Tongue (tissue), 2 donors: ENCODE results near the gene VWDE. TPM values are rescaled to one million over a fixed set of nuclear protein-coding genes. Genes with fewer than 3 reads are reported as not detected.
"Not testable (repeated sequence)": the region's sequence is repeated elsewhere in the genome, so short reads cannot be mapped to it uniquely, and the experiment has no call there.

Experiments
- DNase-seq: peaks from one replicate; pipeline ENCODE4 v3.0.0-alpha.2; 2015
- total RNA-seq: library from RNA; depleted of rRNA; stranded (reverse); fragments of >200 nt; gene quantifications from one replicate; pipeline ENCODE4 v1.2.3, GENCODE V29; 2014

VWDE gene
- total RNA-seq, result 3.1 TPM

- peak; percentile 65 for DNase-seq
These were observed at the start of gene VWDE for GRCh38 chr7:12403287-12404181. Gene VWDE (minus strand): TSS chr7:12403865. CDS start chr7:12403716, 149 bp downstream.

- DNase-seq, result not testable (repeated sequence)
These were observed 49.5 kb upstream of the VWDE start for GRCh38 chr7:12453136-12453535.

GRCh38 chr7:12450615-12451014 is 47.0 kb upstream of the VWDE start:
- no peak for DNase-seq

GRCh38 chr7:12444785-12445184 is 41.1 kb upstream of the VWDE start:
- no peak for DNase-seq

- DNase-seq, result no peak
These were observed 36.6 kb upstream of the VWDE start for GRCh38 chr7:12440229-12440628.

- peak; percentile 65 for DNase-seq
These were observed 33.4 kb upstream of the VWDE start for GRCh38 chr7:12436896-12437535.

GRCh38 chr7:12436126-12436525 is 32.5 kb upstream of the VWDE start:
- DNase-seq, result no peak

GRCh38 chr7:12434012-12434642 is 30.5 kb upstream of the VWDE start:
- DNase-seq, result no peak

- DNase-seq, result no peak
These were observed 28.4 kb upstream of the VWDE start for GRCh38 chr7:12431886-12432556.

GRCh38 chr7:12425311-12425710 is 21.6 kb upstream of the VWDE start:
- no peak for DNase-seq

- DNase-seq, result no peak
These were observed 20.5 kb upstream of the VWDE start for GRCh38 chr7:12423997-12424745.

GRCh38 chr7:12423355-12423996 is 19.8 kb upstream of the VWDE start:
- DNase-seq, result no peak

- DNase-seq, result no peak
These were observed 19.1 kb upstream of the VWDE start for GRCh38 chr7:12422554-12423320.

- no peak for DNase-seq
These were observed 14.8 kb upstream of the VWDE start for GRCh38 chr7:12418452-12418851.

- no peak for DNase-seq
These were observed 11.4 kb upstream of the VWDE start for GRCh38 chr7:12415072-12415471.

- no peak for DNase-seq
These were observed 8.7 kb upstream of the VWDE start for GRCh38 chr7:12412407-12412806.

- no peak for DNase-seq
These were observed 6.9 kb upstream of the VWDE start for GRCh38 chr7:12410523-12410922.

- no peak for DNase-seq
These were observed 5.5 kb upstream of the VWDE start for GRCh38 chr7:12409097-12409711.

GRCh38 chr7:12407652-12408051 is 4.0 kb upstream of the VWDE start:
- DNase-seq, result not testable (repeated sequence)

GRCh38 chr7:12402365-12402725 is 1.3 kb downstream of the VWDE start:
- no peak for DNase-seq
